WERI-Rb-1 (cell line): ENCODE results near the gene SLC45A1.
"Not testable (repeated sequence)": the region's sequence is repeated elsewhere in the genome, so short reads cannot be mapped to it uniquely, and the experiment has no call there.

ENCODE experiments used
- DNase-seq: peaks from one replicate; pipeline ENCODE4 v3.0.0-alpha.2; 2020
- H3K27ac ChIP-seq: fragments of 250-450 bp; sonication (Bioruptor Pico); 2 replicates; pipeline ENCODE4 v1.5.1; 2020; ENCODE audit warnings: mild to moderate bottlenecking, moderate library complexity
- H3K27me3 ChIP-seq: fragments of 250-450 bp; sonication (Bioruptor Pico); 2 replicates; pipeline ENCODE4 v1.5.1; 2021; ENCODE audit warnings: mild to moderate bottlenecking, low read depth, moderate library complexity; ENCODE audit not compliant: insufficient read depth, severe bottlenecking
- H3K36me3 ChIP-seq: fragments of 250-450 bp; sonication (Bioruptor Pico); 2 replicates; pipeline ENCODE4 v1.5.1; 2020; ENCODE audit warnings: mild to moderate bottlenecking, moderate library complexity
- H3K4me3 ChIP-seq: 2 replicates; pipeline ENCODE4 v1.5.1; 2011; ENCODE audit warnings: low read depth, mild to moderate bottlenecking, control low read depth, low read length
- H3K9me3 ChIP-seq: fragments of 250-450 bp; sonication (Bioruptor Pico); 2 replicates; pipeline ENCODE4 v1.5.1; 2021; ENCODE audit warnings: mild to moderate bottlenecking, moderate library complexity; ENCODE audit not compliant: severe bottlenecking
- CTCF ChIP-seq: IDR thresholded peaks from 2 replicates; pipeline ENCODE4 v1.5.1; 2011; ENCODE audit warnings: low read depth, mild to moderate bottlenecking, control low read depth, inconsistent platforms, low read length

Gene SLC45A1

GRCh38 chr1:8378178-8378577 lies 60.3 kb downstream of the SLC45A1 start:
- H3K27me3 ChIP-seq, result no peaks in the 10 kb centered on the region

DNA sequence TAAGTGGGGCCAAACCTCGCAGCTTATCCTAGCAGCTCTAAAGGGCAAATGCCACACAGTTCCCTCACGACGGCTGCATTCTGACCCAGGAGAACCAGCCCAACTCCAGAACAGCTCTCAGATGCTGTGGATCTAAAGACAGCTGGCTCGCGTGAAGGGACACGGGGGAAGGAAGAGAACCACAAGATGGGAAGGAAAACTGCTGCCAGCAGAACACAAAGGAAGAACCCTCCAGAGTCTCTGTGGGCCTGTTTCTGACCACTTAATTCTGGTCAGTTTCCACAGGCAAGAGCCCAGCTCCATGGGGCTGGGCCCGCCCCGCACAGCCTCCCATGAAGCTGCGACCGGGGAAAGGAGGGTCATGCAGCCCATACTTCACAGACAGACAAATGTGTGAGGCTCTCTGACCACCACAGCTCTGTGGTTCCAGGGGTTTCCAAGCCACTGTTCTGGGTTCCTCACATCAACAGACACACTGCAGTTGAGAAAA lies 61.1 kb downstream of the SLC45A1 start:
- Histone ChIP-seq H3K27me3 (no peaks in the 10 kb centered on the region), H3K36me3 (peaks cover 52% of the 10 kb centered on the region), H3K4me3 (no peak overlapping the region), H3K9me3 (no peaks in the 10 kb centered on the region), H3K27ac (peak overlapping the region; percentile 2)
- TF ChIP-seq CTCF, result no peak
- no peak for DNase-seq

More at GRCh38 chr1:8378178-8378577, 60.3 kb downstream of the SLC45A1 start:
- peak overlapping the region; percentile 32; the same call in 1 of the 2 replicates for H3K27ac ChIP-seq
- H3K36me3 ChIP-seq, result peaks cover 44% of the 10 kb centered on the region
- H3K9me3 ChIP-seq, result no peaks in the 10 kb centered on the region
- DNase-seq, result no peak
- TF ChIP-seq CTCF, result no peak
- no peak overlapping the region for H3K4me3 ChIP-seq

- DNase-seq, result no peak
- Histone ChIP-seq H3K4me3 (no peak overlapping the region), H3K36me3 (peaks cover 55% of the 10 kb centered on the region), H3K27me3 (no peaks in the 10 kb centered on the region), H3K9me3 (no peaks in the 10 kb centered on the region), H3K27ac (no peak overlapping the region; the same call in 1 of the 2 replicates)
- TF ChIP-seq CTCF, result no peak
Measured at GRCh38 chr1:8379513-8380186, 61.7 kb downstream of the SLC45A1 start.

DNA sequence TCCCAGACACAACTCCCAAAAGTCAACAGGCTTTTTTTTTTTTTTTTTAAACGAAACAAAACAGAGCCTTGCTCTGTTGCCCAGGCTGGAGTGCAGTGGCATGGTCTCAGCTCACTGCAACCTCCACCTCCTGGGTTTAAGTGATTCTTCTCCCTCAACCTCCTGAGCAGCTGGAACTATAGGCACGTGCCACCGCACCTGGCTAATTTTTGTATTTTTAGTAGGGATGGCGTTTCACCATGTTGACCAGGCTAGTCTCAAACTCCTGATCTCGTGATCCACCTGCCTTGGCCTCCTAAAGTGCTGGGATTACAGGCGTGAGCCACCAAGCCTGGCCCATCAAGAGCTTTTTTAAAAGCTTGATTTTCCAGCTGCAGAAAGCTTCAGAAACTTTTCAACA lies 62.4 kb downstream of the SLC45A1 start:
- H3K36me3 ChIP-seq, result peaks cover 62% of the 10 kb centered on the region
- H3K4me3 ChIP-seq, H3K27me3 ChIP-seq, H3K27ac ChIP-seq, H3K9me3 ChIP-seq, DNase-seq: not testable (repeated sequence)

GRCh38 chr1:8381618-8382017 lies 63.7 kb downstream of the SLC45A1 start:
- Histone ChIP-seq H3K36me3 (peaks cover 63% of the 10 kb centered on the region), H3K27me3 (no peaks in the 10 kb centered on the region), H3K27ac (no peak overlapping the region), H3K9me3 (no peaks in the 10 kb centered on the region), H3K4me3 (no peak overlapping the region)
- no peak for DNase-seq
- no peak for TF ChIP-seq CTCF

DNA sequence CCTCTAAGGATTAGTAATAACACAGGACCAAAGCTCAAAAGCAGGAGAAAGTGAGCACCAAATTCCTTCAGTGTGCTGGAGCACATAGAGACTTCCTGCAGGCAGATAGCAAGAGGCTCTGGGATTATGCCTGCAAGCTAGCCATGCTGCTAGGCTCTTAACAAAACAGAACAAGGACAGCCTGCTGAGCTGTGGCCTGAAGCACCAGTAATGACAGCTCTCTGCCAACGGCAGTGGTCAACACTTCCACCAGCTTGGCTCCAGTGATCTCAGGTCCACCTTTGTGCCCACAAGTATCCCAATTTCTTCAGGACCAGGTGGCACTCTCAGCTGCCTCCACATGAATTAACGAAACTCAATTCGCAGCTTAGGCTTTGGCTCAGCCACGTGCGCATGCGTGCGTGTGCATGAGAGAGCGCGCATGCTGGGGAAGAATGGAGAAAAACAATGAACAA lies 64.2 kb downstream of the SLC45A1 start:
- H3K27ac ChIP-seq, result no peak overlapping the region
- DNase-seq, result no peak

More for the DNA sequence above, 64.2 kb downstream of the SLC45A1 start:
- no peaks in the 10 kb centered on the region for H3K9me3 ChIP-seq
- no peak overlapping the region for H3K4me3 ChIP-seq
- H3K27me3 ChIP-seq, result no peaks in the 10 kb centered on the region
- TF ChIP-seq CTCF, result no peak
- H3K36me3 ChIP-seq, result peaks cover 63% of the 10 kb centered on the region
